Ascending aorta (tissue), 2 donors: ENCODE data around the gene EFTUD2. TPM values are rescaled to one million over a fixed set of nuclear protein-coding genes. Genes with fewer than 3 reads are reported as not detected.

Experiments
- DNase-seq, 2 donors: peaks; one replicate each; pipeline ENCODE4 v3.0.0-alpha.2; 2019; ENCODE audit warnings: low spot score in 2 of 2
- H3K27ac ChIP-seq, 2 donors: fragments of 200-600 bp; sonication (generic); one replicate each; pipeline ENCODE4 v1.5.1; 2016 to 2017; ENCODE audit warnings: mild to moderate bottlenecking in 1 of 2
- H3K27me3 ChIP-seq: fragments of 200-600 bp; sonication (generic); one replicate; pipeline ENCODE4 v1.5.1; 2017
- H3K36me3 ChIP-seq, 2 donors: fragments of 200-600 bp; sonication (generic); one replicate each; pipeline ENCODE4 v1.5.1; 2016
- H3K4me1 ChIP-seq, 2 donors: fragments of 200-600 bp; sonication (generic); one replicate each; pipeline ENCODE4 v1.5.1; 2016 to 2017; ENCODE audit warnings: mild to moderate bottlenecking in 1 of 2
- H3K4me3 ChIP-seq, 2 donors: fragments of 200-600 bp; sonication (generic); one replicate each; pipeline ENCODE4 v1.5.1; 2016 to 2017; ENCODE audit warnings: mild to moderate bottlenecking in 1 of 2
- H3K9me3 ChIP-seq, 2 donors: fragments of 200-600 bp; sonication (generic); one replicate each; pipeline ENCODE4 v1.5.1; 2016
- intact Hi-C: fragments of 100-400 bp; cut with DNase I; formaldehyde crosslinking; loops from one replicate; pipeline ENCODE4 v1.15.1; 2023
- total RNA-seq: library from RNA; depleted of rRNA; stranded (reverse); fragments of >200 nt; gene quantifications from one replicate; pipeline ENCODE4 v1.1.0, GENCODE V29; 2016
- TF ChIP-seq, protein P1 (sequence below), 3 experiments: fragments of 200-600 bp in 2 of 3; fragments of 450-650 bp in 1 of 3; sonication (generic) in 2 of 3; IDR thresholded peaks; one replicate each; pipeline ENCODE4 v1.5.1; 2016 to 2019; ENCODE audit warnings: antibody characterized with exemption in 3 of 3, mild to moderate bottlenecking in 1 of 3, moderate library complexity in 1 of 3

The EFTUD2 gene
- total RNA-seq, 1 donor from 2014 or later: 126 TPM

DNA sequence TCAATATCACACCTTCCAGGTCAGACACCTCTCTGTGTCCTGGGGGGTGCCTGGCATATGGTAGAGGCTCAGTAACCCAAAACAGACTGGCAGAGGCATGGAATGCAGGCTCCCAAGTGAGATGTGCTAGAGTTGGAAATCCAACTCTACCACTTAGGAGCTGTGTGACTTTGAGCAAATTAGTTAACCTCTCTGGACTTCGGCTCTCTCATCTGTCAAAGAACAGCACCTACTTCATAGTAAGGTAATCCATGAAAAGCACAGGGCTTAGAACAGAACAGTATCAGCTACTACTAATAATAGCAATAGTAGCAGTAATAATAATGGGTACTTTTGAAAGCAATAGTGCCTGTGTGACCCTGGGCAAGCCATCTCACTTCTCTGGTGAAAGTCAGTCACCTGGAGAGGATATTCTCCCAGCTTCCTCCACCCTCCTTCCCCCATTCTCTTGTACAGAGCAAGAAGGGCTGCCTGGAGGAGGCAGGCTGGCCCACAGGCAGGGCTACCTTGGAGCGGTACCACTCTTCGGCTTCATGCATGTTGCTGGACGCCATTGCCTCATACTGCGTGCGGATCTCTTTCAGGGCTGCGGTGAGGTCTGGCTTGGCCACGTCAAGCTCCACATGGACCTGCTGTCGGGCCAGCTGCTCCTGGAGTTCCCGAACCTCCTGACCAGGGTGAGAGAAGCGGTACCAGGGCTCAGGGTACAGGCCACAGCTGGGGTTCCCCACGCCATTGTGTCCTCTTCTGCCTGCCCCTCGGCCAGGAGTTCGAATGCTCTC, 13.7 kb upstream of the EFTUD2 start:
- Histone ChIP-seq H3K4me3 (no peak overlapping the region), H3K4me1 (peaks cover 12 to 29% of the 10 kb centered on the region in 2 donors), H3K36me3 (no peaks in the 10 kb centered on the region), H3K27ac (no peak overlapping the region), H3K27me3 (no peaks in the 10 kb centered on the region), H3K9me3 (no peaks in the 10 kb centered on the region)
- TF ChIP-seq, protein P1, sequence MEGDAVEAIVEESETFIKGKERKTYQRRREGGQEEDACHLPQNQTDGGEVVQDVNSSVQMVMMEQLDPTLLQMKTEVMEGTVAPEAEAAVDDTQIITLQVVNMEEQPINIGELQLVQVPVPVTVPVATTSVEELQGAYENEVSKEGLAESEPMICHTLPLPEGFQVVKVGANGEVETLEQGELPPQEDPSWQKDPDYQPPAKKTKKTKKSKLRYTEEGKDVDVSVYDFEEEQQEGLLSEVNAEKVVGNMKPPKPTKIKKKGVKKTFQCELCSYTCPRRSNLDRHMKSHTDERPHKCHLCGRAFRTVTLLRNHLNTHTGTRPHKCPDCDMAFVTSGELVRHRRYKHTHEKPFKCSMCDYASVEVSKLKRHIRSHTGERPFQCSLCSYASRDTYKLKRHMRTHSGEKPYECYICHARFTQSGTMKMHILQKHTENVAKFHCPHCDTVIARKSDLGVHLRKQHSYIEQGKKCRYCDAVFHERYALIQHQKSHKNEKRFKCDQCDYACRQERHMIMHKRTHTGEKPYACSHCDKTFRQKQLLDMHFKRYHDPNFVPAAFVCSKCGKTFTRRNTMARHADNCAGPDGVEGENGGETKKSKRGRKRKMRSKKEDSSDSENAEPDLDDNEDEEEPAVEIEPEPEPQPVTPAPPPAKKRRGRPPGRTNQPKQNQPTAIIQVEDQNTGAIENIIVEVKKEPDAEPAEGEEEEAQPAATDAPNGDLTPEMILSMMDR (IDR thresholded peaks at IDR 0.05): no peak
- intact Hi-C loops: no loop called here
- DNase-seq: no peak

DNA sequence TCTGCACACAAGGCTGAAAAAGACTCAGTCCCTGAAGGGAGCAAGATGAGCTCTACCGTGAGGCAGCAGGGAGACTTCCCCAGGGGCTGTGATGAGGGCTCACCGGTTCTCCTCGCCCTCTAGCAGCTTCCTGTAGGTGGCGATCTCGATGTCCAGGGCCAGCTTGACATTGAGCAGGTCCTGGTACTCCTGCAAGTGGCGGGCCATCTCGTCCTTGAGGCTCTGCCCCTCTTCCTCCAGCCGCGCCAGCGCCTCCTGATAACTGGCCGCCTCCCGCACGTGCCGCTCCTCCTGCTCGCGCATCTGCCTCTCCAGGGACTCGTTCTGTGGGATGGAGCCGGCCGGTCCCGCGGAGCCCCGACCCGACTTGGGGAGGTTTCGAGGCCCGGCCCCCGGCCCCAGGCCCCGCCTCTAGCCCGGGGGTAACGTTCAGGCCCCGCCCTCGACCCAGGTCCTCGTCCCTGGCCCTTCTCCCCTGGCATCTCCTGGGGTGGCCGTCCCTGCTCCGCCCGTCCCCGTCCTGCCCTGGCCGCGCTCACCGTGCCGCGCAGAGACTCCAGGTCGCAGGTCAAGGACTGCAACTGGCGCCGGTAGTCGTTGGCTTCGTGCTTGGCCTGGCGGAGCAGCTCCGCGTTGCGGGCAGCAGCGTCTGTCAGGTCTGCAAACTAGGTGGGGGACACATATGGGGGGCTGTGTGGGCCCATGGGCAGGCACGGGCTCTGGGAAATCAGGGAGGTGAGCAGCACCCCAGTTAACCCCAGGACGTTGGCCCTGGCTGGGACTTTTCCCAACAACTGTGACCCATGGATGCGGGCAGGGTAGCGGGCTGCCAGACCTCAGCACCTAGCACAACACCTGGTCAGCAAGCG, 12.1 kb upstream of the EFTUD2 start:
- peak overlapping the region in 1 of 2 donors; percentile 55 for H3K4me3 ChIP-seq

DNA sequence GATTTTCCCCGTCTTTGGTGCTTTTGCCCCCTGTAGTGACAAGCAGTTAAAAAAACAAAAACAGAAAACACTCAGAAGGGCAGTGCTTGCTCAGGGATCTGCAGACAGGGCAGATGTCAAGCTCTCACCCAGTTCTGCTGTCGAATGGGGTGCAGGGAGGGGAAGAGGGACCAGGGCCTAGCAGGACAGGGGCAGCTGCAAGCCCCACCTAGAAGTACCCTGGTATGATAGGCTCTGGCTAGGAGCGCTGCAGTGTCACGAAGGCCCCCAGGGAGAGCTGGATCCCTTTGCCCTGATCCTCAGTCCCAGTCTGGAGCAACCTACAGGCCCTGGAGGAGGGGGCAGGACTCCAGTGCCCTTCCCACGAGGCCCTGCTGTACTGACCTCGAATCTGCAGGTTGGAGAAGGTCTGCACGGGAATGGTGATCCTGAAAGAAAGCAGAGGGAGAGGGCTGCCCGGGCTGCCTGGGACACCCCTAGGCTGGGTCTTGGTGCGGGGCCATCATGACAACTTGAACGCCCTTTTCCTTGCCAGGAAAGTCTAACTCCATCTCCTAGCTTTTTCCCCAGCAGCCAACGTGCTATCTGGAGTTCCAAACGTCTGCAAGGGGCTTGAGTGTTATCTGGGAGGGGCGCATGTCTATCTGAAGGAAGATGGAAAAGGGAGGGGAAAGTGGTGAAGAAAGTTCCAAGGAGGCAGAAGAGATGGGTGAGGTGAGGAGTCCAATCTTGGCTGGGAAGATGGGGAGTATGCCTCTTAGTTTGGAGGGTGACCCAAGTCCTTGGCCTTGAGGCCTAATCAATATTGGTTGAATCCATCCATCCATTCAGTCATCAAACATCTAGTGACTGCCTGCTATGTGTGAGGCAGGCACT, 11.2 kb upstream of the EFTUD2 start:
- DNase-seq: no peak
- intact Hi-C loops: no loop called here

More for the DNA sequence above, 12.1 kb upstream of the EFTUD2 start:
- Histone ChIP-seq H3K36me3 (no peaks in the 10 kb centered on the region), H3K9me3 (no peaks in the 10 kb centered on the region), H3K4me1 (peaks cover 1 to 18% of the 10 kb centered on the region in 2 donors), H3K27ac (no peak overlapping the region), H3K27me3 (no peaks in the 10 kb centered on the region)
- DNase-seq: no peak
- TF ChIP-seq, protein P1 (IDR thresholded peaks at IDR 0.05): peak in 1 of 3 experiments; percentile 50
- intact Hi-C loops: no loop called here

DNA sequence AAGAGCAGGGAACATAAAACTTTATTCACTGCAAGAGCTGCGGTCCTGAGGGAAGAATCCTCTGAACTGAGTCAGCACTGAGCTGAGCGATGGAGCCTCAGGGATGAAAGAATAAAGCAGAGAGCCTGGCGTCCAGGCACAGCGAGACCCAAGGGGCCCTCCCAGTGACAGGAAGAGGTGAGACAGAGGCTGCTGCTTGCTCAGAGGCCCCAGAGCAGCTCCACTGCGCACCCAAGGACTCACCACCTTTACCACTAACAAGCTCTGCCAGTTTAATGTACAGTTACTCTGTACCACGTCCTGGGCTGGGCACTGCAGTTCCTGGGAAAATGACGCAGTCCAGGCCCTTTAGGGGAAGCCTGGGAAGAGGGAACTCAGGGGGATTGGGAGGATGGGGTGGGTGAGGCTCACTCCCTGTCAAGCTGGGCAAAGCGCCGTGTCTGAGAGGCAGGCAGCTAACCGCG, 10.5 kb upstream of the EFTUD2 start:
- intact Hi-C loops: no loop called here
- H3K27ac ChIP-seq: no peak overlapping the region
- DNase-seq: no peak
- peaks cover 0 to 3% of the 10 kb centered on the region in 2 donors for H3K4me1 ChIP-seq
- no peak overlapping the region for H3K4me3 ChIP-seq
- TF ChIP-seq, protein P1 (IDR thresholded peaks at IDR 0.05): no peak
- H3K27me3 ChIP-seq: no peaks in the 10 kb centered on the region
- H3K36me3 ChIP-seq: no peaks in the 10 kb centered on the region
- no peaks in the 10 kb centered on the region for H3K9me3 ChIP-seq

More for the DNA sequence above, 11.2 kb upstream of the EFTUD2 start:
- Histone ChIP-seq H3K9me3 (no peaks in the 10 kb centered on the region), H3K4me3 (no peak overlapping the region), H3K27ac (no peak overlapping the region), H3K27me3 (no peaks in the 10 kb centered on the region), H3K36me3 (no peaks in the 10 kb centered on the region), H3K4me1 (peaks cover 0 to 9% of the 10 kb centered on the region in 2 donors)
- TF ChIP-seq, protein P1 (IDR thresholded peaks at IDR 0.05): no peak

DNA sequence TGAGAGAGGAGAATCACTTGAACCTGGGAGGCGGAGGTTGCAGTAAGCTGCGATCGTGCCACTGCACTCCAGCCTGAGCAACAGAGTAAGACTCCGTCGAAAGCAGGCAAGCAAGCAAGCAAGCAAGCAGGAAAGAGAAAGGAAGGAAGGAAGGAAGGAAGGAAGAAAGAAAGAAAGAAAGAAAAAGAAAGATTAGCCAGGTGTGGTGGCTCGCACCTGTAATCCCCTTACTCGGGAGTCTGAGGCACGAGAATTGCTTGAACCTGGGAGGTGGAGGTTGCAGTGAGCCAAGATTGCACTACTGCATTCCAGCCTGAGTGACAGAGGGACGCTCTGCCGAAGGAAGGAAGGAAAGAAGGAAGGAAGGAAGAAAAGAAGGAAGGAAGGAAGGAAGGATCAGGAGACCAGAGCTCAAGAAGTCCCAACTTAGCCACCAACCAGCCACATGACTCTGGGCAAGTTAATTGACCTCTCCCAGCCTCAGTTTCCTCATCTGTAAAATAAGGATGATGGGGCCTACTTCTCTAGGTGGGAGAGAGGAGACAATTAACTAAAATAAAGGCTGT, 9.6 kb upstream of the EFTUD2 start:
- intact Hi-C loops: no loop called here
- TF ChIP-seq, protein P1 (IDR thresholded peaks at IDR 0.05): no peak
- H3K27ac ChIP-seq: no peak overlapping the region
- H3K4me3 ChIP-seq: no peak overlapping the region
- H3K4me1 ChIP-seq: peaks cover 0 to 3% of the 10 kb centered on the region in 2 donors
- no peaks in the 10 kb centered on the region for H3K27me3 ChIP-seq
- no peaks in the 10 kb centered on the region for H3K36me3 ChIP-seq
- no peaks in the 10 kb centered on the region for H3K9me3 ChIP-seq
- DNase-seq: no peak
